IMR-90 (cell line): ENCODE measurements around the gene GCLC. TPM values are rescaled to one million over a fixed set of nuclear protein-coding genes. Genes with fewer than 3 reads are reported as not detected.

ENCODE experiments used
- ATAC-seq: fragments of 200-7000 bp; cut with Tn5 transposase; 2 replicates; pipeline ENCODE4 v1.9.1; 2020; ENCODE audit warnings: low read depth, mild to moderate bottlenecking, moderate library complexity
- BruUV-seq: library from RNA; stranded (reverse); fragments of 400-500 nt; replicated peaks from 2 replicates; lab custom pipeline; 2021; lab: Mats Ljungman, UMichigan
- CTCF ChIA-PET: fragments of 300-600 bp; formaldehyde crosslinking; extraction: SDS; loops from one replicate; lab custom pipeline; 2021; ENCODE audit warnings: antibody characterized with exemption; lab: Yijun Ruan, JAX
- POLR2A ChIA-PET: fragments of 300-600 bp; sonication (Branson Sonifier 250); formaldehyde crosslinking; loops from one replicate; lab custom pipeline; 2022; ENCODE audit warnings: antibody characterized with exemption; ENCODE audit not compliant: unreplicated experiment; lab: Charles Lee
- DNase-seq: peaks from one replicate; pipeline ENCODE4 v3.0.0; 2013
- H2AFZ ChIP-seq: replicated peaks from 2 replicates; pipeline ENCODE3; 2013; ENCODE audit warnings: low read length, mild to moderate bottlenecking; ENCODE audit not compliant: poor library complexity
- H2AK5ac ChIP-seq: 2 replicates; pipeline ENCODE4 v1.6.1; 2013; ENCODE audit warnings: low read depth, low read length, inconsistent platforms
- H2AK9ac ChIP-seq: replicated peaks from 2 replicates; pipeline ENCODE3; 2013; ENCODE audit warnings: mild to moderate bottlenecking, low read depth, low read length, moderate library complexity; ENCODE audit not compliant: poor library complexity
- H2BK120ac ChIP-seq: 2 replicates; pipeline ENCODE4 v1.6.1; 2013; ENCODE audit warnings: low read depth, low read length, inconsistent platforms
- H2BK15ac ChIP-seq: 3 replicates; pipeline ENCODE4 v1.6.1; 2013; ENCODE audit warnings: low read depth, low read length, inconsistent platforms
- H2BK20ac ChIP-seq: 2 replicates; pipeline ENCODE4 v1.6.1; 2013; ENCODE audit warnings: low read depth, mild to moderate bottlenecking, inconsistent platforms, low read length, moderate library complexity
- H2BK5ac ChIP-seq: 2 replicates; pipeline ENCODE4 v1.6.1; 2013; ENCODE audit warnings: mild to moderate bottlenecking, low read depth, low read length, inconsistent platforms; ENCODE audit not compliant: poor library complexity, severe bottlenecking
- H3K14ac ChIP-seq: replicated peaks from 2 replicates; pipeline ENCODE4 v1.6.1; 2013; ENCODE audit warnings: low read depth, low read length, inconsistent platforms
- H3K18ac ChIP-seq: 2 replicates; pipeline ENCODE4 v1.6.1; 2013; ENCODE audit warnings: low read depth, low read length, control low read depth
- H3K23ac ChIP-seq: 2 replicates; pipeline ENCODE4 v1.6.1; 2013; ENCODE audit warnings: low read depth, low read length, inconsistent platforms
- H3K27ac ChIP-seq: 2 replicates; pipeline ENCODE4 v1.5.1; 2013; ENCODE audit warnings: mild to moderate bottlenecking, control low read depth, low read length; ENCODE audit not compliant: insufficient read depth
- H3K27me3 ChIP-seq: 2 replicates; pipeline ENCODE4 v1.6.1; 2013; ENCODE audit warnings: low read length; ENCODE audit not compliant: control insufficient read depth, insufficient read depth
- H3K36me3 ChIP-seq: 2 replicates; pipeline ENCODE4 v1.6.1; 2013; ENCODE audit warnings: low read length, mixed read lengths; ENCODE audit not compliant: control insufficient read depth, insufficient read depth
- H3K4ac ChIP-seq: 2 replicates; pipeline ENCODE4 v1.6.1; 2013; ENCODE audit warnings: low read depth, low read length, inconsistent platforms
- H3K4me1 ChIP-seq: 2 replicates; pipeline ENCODE4 v1.6.1; 2013; ENCODE audit warnings: low read length, mixed read lengths; ENCODE audit not compliant: control insufficient read depth, insufficient read depth
- H3K4me2 ChIP-seq: 2 replicates; pipeline ENCODE4 v1.6.1; 2013; ENCODE audit warnings: low read depth, mild to moderate bottlenecking, control low read depth, low read length, moderate library complexity
- H3K4me3 ChIP-seq: 2 replicates; pipeline ENCODE4 v1.5.1; 2013; ENCODE audit warnings: low read depth, mild to moderate bottlenecking, control low read depth, low read length, moderate library complexity; ENCODE audit not compliant: insufficient read depth
- H3K56ac ChIP-seq: 2 replicates; pipeline ENCODE4 v1.6.1; 2013; ENCODE audit warnings: low read length, inconsistent platforms; ENCODE audit not compliant: insufficient read depth; ENCODE audit errors: extremely low read depth
- H3K79me1 ChIP-seq, 2 experiments: 2 replicates each; pipeline ENCODE4 v1.6.1; 2013; ENCODE audit warnings: low read length in 2 of 2, inconsistent platforms in 1 of 2, low read depth in 1 of 2
- H3K9ac ChIP-seq: 2 replicates; pipeline ENCODE4 v1.6.1; 2013; ENCODE audit warnings: low read depth, low read length, control low read depth
- H3K9me1 ChIP-seq: 2 replicates; pipeline ENCODE4 v1.6.1; 2013; ENCODE audit warnings: low read length, inconsistent platforms; ENCODE audit not compliant: insufficient read depth
- H3K9me3 ChIP-seq: 2 replicates; pipeline ENCODE4 v1.6.1; 2013; ENCODE audit warnings: low read length; ENCODE audit not compliant: control insufficient read depth, insufficient read depth
- H4K20me1 ChIP-seq: 2 replicates; pipeline ENCODE4 v1.6.1; 2013; ENCODE audit warnings: low read length, inconsistent platforms; ENCODE audit not compliant: insufficient read depth
- H4K5ac ChIP-seq: 2 replicates; pipeline ENCODE4 v1.6.1; 2013; ENCODE audit warnings: mild to moderate bottlenecking, low read depth, low read length, control low read depth
- H4K8ac ChIP-seq, 2 experiments: 2 replicates each; pipeline ENCODE4 v1.6.1; 2013; ENCODE audit warnings: low read depth in 2 of 2, low read length in 2 of 2, control low read depth in 1 of 2, inconsistent platforms in 1 of 2
- H4K91ac ChIP-seq: 2 replicates; pipeline ENCODE4 v1.6.1; 2013; ENCODE audit warnings: low read depth, low read length, inconsistent platforms; ENCODE audit not compliant: insufficient read depth
- CEBPB ChIP-seq: IDR thresholded peaks from 2 replicates; pipeline ENCODE4 v1.6.1; 2012; ENCODE audit warnings: low read depth, low read length, improper control_type of control experiment
- RCOR1 ChIP-seq: IDR thresholded peaks from 2 replicates; pipeline ENCODE4 v1.6.1; 2012; ENCODE audit warnings: mild to moderate bottlenecking, low read length, improper control_type of control experiment; ENCODE audit not compliant: insufficient replicate concordance
- RFX5 ChIP-seq: IDR thresholded peaks from 2 replicates; pipeline ENCODE4 v1.8.0; 2012; ENCODE audit warnings: low read depth, mild to moderate bottlenecking, low read length, moderate library complexity
- WGBS, 2 experiments: methylation state at CpG; one replicate each; pipeline versions ENCODE4 v1.1.5 to v1.1.7; 2013; ENCODE audit warnings: missing lambda C conversion rate in 2 of 2; ENCODE audit not compliant: insufficient read length in 1 of 2; ENCODE audit errors: extremely low coverage in 2 of 2; 5-methylcytosine and 5-hydroxymethylcytosine counted together
- dilution Hi-C: fragments of 300-500 bp; cut with HindIII; formaldehyde crosslinking; loops from one replicate; pipeline ENCODE4 v1.14.3; 2018; ENCODE audit warnings: low sequenced_read_pairs; ENCODE audit not compliant: unreplicated experiment
- in situ Hi-C: fragments of 300-500 bp; cut with MboI; formaldehyde crosslinking; loops from 3 replicates; pipeline ENCODE4 v1.14.3; 2019; ENCODE audit warnings: low sequenced_read_pairs, inconsistent platforms, mixed read lengths
- intact Hi-C: fragments of 100-400 bp; cut with micrococcal nuclease; formaldehyde crosslinking; loops from 2 replicates; pipeline ENCODE4 v1.10.0; 2022
- polyA plus RNA-seq, 3 experiments: library from polyadenylated mRNA; depleted of rRNA; stranded (reverse); fragments of >200 nt; gene quantifications; 2 replicates each; pipeline ENCODE4 v1.2.3, GENCODE V29; 2012; ENCODE audit warnings: low replicate concordance in 1 of 3
- total RNA-seq: library from RNA; depleted of rRNA; stranded (reverse); fragments of >200 nt; gene quantifications from 2 replicates; pipeline ENCODE4 v1.2.3, GENCODE V29; 2012

Gene GCLC
- total and polyA plus RNA-seq, 2 of the 4 experiments (the other 2 are of a cell fraction), result 14.2 to 24.2 TPM

GRCh38 chr6:53495506-53496499 lies 49.1 kb downstream of the GCLC start:
- Histone ChIP-seq H3K14ac (peak overlapping the region; percentile 61), H3K18ac (peak overlapping the region; percentile 100), H2BK120ac (peak overlapping the region; percentile 94), H2BK5ac (peak overlapping the region; percentile 93), H2AK5ac (peak overlapping the region; percentile 80), H3K4me1 (peaks cover 25% of the 10 kb centered on the region), H4K91ac (peak overlapping the region; percentile 91), H3K56ac (peak overlapping the region; percentile 90), H3K9ac (peak overlapping the region; percentile 10), H2BK15ac (peak overlapping the region; percentile 71), H2AK9ac (no peak overlapping the region), H3K4me2 (peak overlapping the region; percentile 72), H2AFZ (no peak overlapping the region), H2BK20ac (peak overlapping the region; percentile 92), H3K36me3 (peaks cover 15% of the 10 kb centered on the region), H4K8ac (peak overlapping the region; percentile 70 to 82), H4K5ac (peak overlapping the region; percentile 99), H3K79me1 (peaks cover 0 to 3% of the 10 kb centered on the region in 2 experiments; a peak in 1 of 4 replicates), H3K27ac (peak overlapping the region; percentile 89), H3K9me1 (peaks cover 18% of the 10 kb centered on the region), H4K20me1 (no peaks in the 10 kb centered on the region; the same call in 1 of the 2 replicates), H3K27me3 (no peaks in the 10 kb centered on the region), H3K9me3 (no peaks in the 10 kb centered on the region), H3K4me3 (no peak overlapping the region), H3K23ac (peak overlapping the region; percentile 73), H3K4ac (peak overlapping the region; percentile 85)
- no CpG with 5 or more reads among the region's 6 CpGs for WGBS, 2 experiments
- CTCF ChIA-PET, result interaction anchor here (0.6 to 1.8 kb wide), 11 partner anchors 18 to 1088 kb away, joined by 3 to 7 read pairs (median 4); partner anchors contain the start of gene GCLC
- intact Hi-C loops, result loop anchor here (2.0 kb wide), 1 partner anchor 297 kb away; no protein-coding TSS in a partner anchor
- no TSS peak for BruUV-seq
- POLR2A ChIA-PET, result interaction anchor here (0.6 kb wide), 1 partner anchor 28 kb away, joined by 3 read pairs; no protein-coding TSS in a partner anchor
- ATAC-seq (peak; percentile 64), DNase-seq (peak; percentile 93)
- in situ Hi-C loops, result loop anchor here (5.0 kb wide), 3 partner anchors 51 to 226 kb away; partner anchors contain the start of gene GCLC
- dilution Hi-C loops, result no loop called here
- peak; percentile 60 for TF ChIP-seq CEBPB
- TF ChIP-seq RFX5, result no peak
- peak; percentile 51 for TF ChIP-seq RCOR1
